IMR-90 (cell line): Measurements from ENCODE around the gene SMIM29. TPM values are rescaled to one million over a fixed set of nuclear protein-coding genes. Genes with fewer than 3 reads are reported as not detected.
A peak's percentile ranks its signal among the peaks of the same experiment; 100 is the strongest.

Experiments used
- ATAC-seq: fragments of 200-7000 bp; cut with Tn5 transposase; 2 replicates; pipeline ENCODE4 v1.9.1; 2020; ENCODE audit warnings: low read depth, mild to moderate bottlenecking, moderate library complexity
- BruUV-seq: library from RNA; stranded (reverse); fragments of 400-500 nt; replicated peaks from 2 replicates; lab custom pipeline; 2021; lab: Mats Ljungman, UMichigan
- CTCF ChIA-PET: fragments of 300-600 bp; formaldehyde crosslinking; extraction: SDS; loops from one replicate; lab custom pipeline; 2021; ENCODE audit warnings: antibody characterized with exemption; lab: Yijun Ruan, JAX
- POLR2A ChIA-PET: fragments of 300-600 bp; sonication (Branson Sonifier 250); formaldehyde crosslinking; loops from one replicate; lab custom pipeline; 2022; ENCODE audit warnings: antibody characterized with exemption; ENCODE audit not compliant: unreplicated experiment; lab: Charles Lee
- DNase-seq: peaks from one replicate; pipeline ENCODE4 v3.0.0; 2013
- H2AFZ ChIP-seq: replicated peaks from 2 replicates; pipeline ENCODE3; 2013; ENCODE audit warnings: low read length, mild to moderate bottlenecking; ENCODE audit not compliant: poor library complexity
- H2AK5ac ChIP-seq: 2 replicates; pipeline ENCODE4 v1.6.1; 2013; ENCODE audit warnings: low read depth, low read length, inconsistent platforms
- H2AK9ac ChIP-seq: replicated peaks from 2 replicates; pipeline ENCODE3; 2013; ENCODE audit warnings: mild to moderate bottlenecking, low read depth, low read length, moderate library complexity; ENCODE audit not compliant: poor library complexity
- H2BK120ac ChIP-seq: 2 replicates; pipeline ENCODE4 v1.6.1; 2013; ENCODE audit warnings: low read depth, low read length, inconsistent platforms
- H2BK15ac ChIP-seq: 3 replicates; pipeline ENCODE4 v1.6.1; 2013; ENCODE audit warnings: low read depth, low read length, inconsistent platforms
- H2BK20ac ChIP-seq: 2 replicates; pipeline ENCODE4 v1.6.1; 2013; ENCODE audit warnings: low read depth, mild to moderate bottlenecking, inconsistent platforms, low read length, moderate library complexity
- H2BK5ac ChIP-seq: 2 replicates; pipeline ENCODE4 v1.6.1; 2013; ENCODE audit warnings: mild to moderate bottlenecking, low read depth, low read length, inconsistent platforms; ENCODE audit not compliant: poor library complexity, severe bottlenecking
- H3K14ac ChIP-seq: replicated peaks from 2 replicates; pipeline ENCODE4 v1.6.1; 2013; ENCODE audit warnings: low read depth, low read length, inconsistent platforms
- H3K18ac ChIP-seq: 2 replicates; pipeline ENCODE4 v1.6.1; 2013; ENCODE audit warnings: low read depth, low read length, control low read depth
- H3K23ac ChIP-seq: 2 replicates; pipeline ENCODE4 v1.6.1; 2013; ENCODE audit warnings: low read depth, low read length, inconsistent platforms
- H3K27ac ChIP-seq: 2 replicates; pipeline ENCODE4 v1.5.1; 2013; ENCODE audit warnings: mild to moderate bottlenecking, control low read depth, low read length; ENCODE audit not compliant: insufficient read depth
- H3K27me3 ChIP-seq: 2 replicates; pipeline ENCODE4 v1.6.1; 2013; ENCODE audit warnings: low read length; ENCODE audit not compliant: control insufficient read depth, insufficient read depth
- H3K36me3 ChIP-seq: 2 replicates; pipeline ENCODE4 v1.6.1; 2013; ENCODE audit warnings: low read length, mixed read lengths; ENCODE audit not compliant: control insufficient read depth, insufficient read depth
- H3K4ac ChIP-seq: 2 replicates; pipeline ENCODE4 v1.6.1; 2013; ENCODE audit warnings: low read depth, low read length, inconsistent platforms
- H3K4me1 ChIP-seq: 2 replicates; pipeline ENCODE4 v1.6.1; 2013; ENCODE audit warnings: low read length, mixed read lengths; ENCODE audit not compliant: control insufficient read depth, insufficient read depth
- H3K4me2 ChIP-seq: 2 replicates; pipeline ENCODE4 v1.6.1; 2013; ENCODE audit warnings: low read depth, mild to moderate bottlenecking, control low read depth, low read length, moderate library complexity
- H3K4me3 ChIP-seq: 2 replicates; pipeline ENCODE4 v1.5.1; 2013; ENCODE audit warnings: low read depth, mild to moderate bottlenecking, control low read depth, low read length, moderate library complexity; ENCODE audit not compliant: insufficient read depth
- H3K56ac ChIP-seq: 2 replicates; pipeline ENCODE4 v1.6.1; 2013; ENCODE audit warnings: low read length, inconsistent platforms; ENCODE audit not compliant: insufficient read depth; ENCODE audit errors: extremely low read depth
- H3K79me1 ChIP-seq, 2 experiments: 2 replicates each; pipeline ENCODE4 v1.6.1; 2013; ENCODE audit warnings: low read length in 2 of 2, inconsistent platforms in 1 of 2, low read depth in 1 of 2
- H3K9ac ChIP-seq: 2 replicates; pipeline ENCODE4 v1.6.1; 2013; ENCODE audit warnings: low read depth, low read length, control low read depth
- H3K9me1 ChIP-seq: 2 replicates; pipeline ENCODE4 v1.6.1; 2013; ENCODE audit warnings: low read length, inconsistent platforms; ENCODE audit not compliant: insufficient read depth
- H3K9me3 ChIP-seq: 2 replicates; pipeline ENCODE4 v1.6.1; 2013; ENCODE audit warnings: low read length; ENCODE audit not compliant: control insufficient read depth, insufficient read depth
- H4K20me1 ChIP-seq: 2 replicates; pipeline ENCODE4 v1.6.1; 2013; ENCODE audit warnings: low read length, inconsistent platforms; ENCODE audit not compliant: insufficient read depth
- H4K5ac ChIP-seq: 2 replicates; pipeline ENCODE4 v1.6.1; 2013; ENCODE audit warnings: mild to moderate bottlenecking, low read depth, low read length, control low read depth
- H4K8ac ChIP-seq, 2 experiments: 2 replicates each; pipeline ENCODE4 v1.6.1; 2013; ENCODE audit warnings: low read depth in 2 of 2, low read length in 2 of 2, control low read depth in 1 of 2, inconsistent platforms in 1 of 2
- H4K91ac ChIP-seq: 2 replicates; pipeline ENCODE4 v1.6.1; 2013; ENCODE audit warnings: low read depth, low read length, inconsistent platforms; ENCODE audit not compliant: insufficient read depth
- BHLHE40 ChIP-seq: fragments of 150-350 bp; IDR thresholded peaks from 2 replicates; pipeline ENCODE4 v1.6.1; 2016; ENCODE audit warnings: mild to moderate bottlenecking, low read depth, low read length
- FOS ChIP-seq: fragments of 150-350 bp; IDR thresholded peaks from 2 replicates; pipeline ENCODE4 v1.6.1; 2016; ENCODE audit warnings: low read depth, low read length
- RAD21 ChIP-seq: IDR thresholded peaks from 2 replicates; pipeline ENCODE4 v1.6.1; 2012; ENCODE audit warnings: low read length, improper control_type of control experiment
- WGBS, 2 experiments: methylation state at CpG; one replicate each; pipeline versions ENCODE4 v1.1.5 to v1.1.7; 2013; ENCODE audit warnings: missing lambda C conversion rate in 2 of 2; ENCODE audit not compliant: insufficient read length in 1 of 2; ENCODE audit errors: extremely low coverage in 2 of 2; 5-methylcytosine and 5-hydroxymethylcytosine counted together
- dilution Hi-C: fragments of 300-500 bp; cut with HindIII; formaldehyde crosslinking; loops from one replicate; pipeline ENCODE4 v1.14.3; 2018; ENCODE audit warnings: low sequenced_read_pairs; ENCODE audit not compliant: unreplicated experiment
- in situ Hi-C: fragments of 300-500 bp; cut with MboI; formaldehyde crosslinking; loops from 3 replicates; pipeline ENCODE4 v1.14.3; 2019; ENCODE audit warnings: low sequenced_read_pairs, inconsistent platforms, mixed read lengths
- intact Hi-C: fragments of 100-400 bp; cut with micrococcal nuclease; formaldehyde crosslinking; loops from 2 replicates; pipeline ENCODE4 v1.10.0; 2022
- polyA plus RNA-seq, 3 experiments: library from polyadenylated mRNA; depleted of rRNA; stranded (reverse); fragments of >200 nt; gene quantifications; 2 replicates each; pipeline ENCODE4 v1.2.3, GENCODE V29; 2012; ENCODE audit warnings: low replicate concordance in 1 of 3
- total RNA-seq: library from RNA; depleted of rRNA; stranded (reverse); fragments of >200 nt; gene quantifications from 2 replicates; pipeline ENCODE4 v1.2.3, GENCODE V29; 2012

The SMIM29 gene
- total and polyA plus RNA-seq, 2 of the 4 experiments (the other 2 are of a cell fraction): 8.4 to 28.9 TPM

- peak; percentile 2; the same call in 1 of the 2 replicates for TF ChIP-seq BHLHE40
- no peak for TF ChIP-seq RAD21
- TF ChIP-seq FOS: peak; percentile 90
- in situ Hi-C loops: loop anchor here (10.0 kb wide), 1 partner anchor 362 kb away; no protein-coding TSS in a partner anchor
- ChIA-PET POLR2A (interaction anchor here (0.6 to 0.9 kb wide), 3 partner anchors 19 to 549 kb away, joined by 3 read pairs; partner anchors contain the start of gene BLTP3A), CTCF (interaction anchor here (1.0 to 1.8 kb wide), 4 partner anchors 41 to 171 kb away, joined by 4 to 8 read pairs (median 6); no protein-coding TSS in a partner anchor)
- H2AK5ac ChIP-seq: peak overlapping the region; percentile 99
- BruUV-seq: no TSS peak
- H3K18ac ChIP-seq: peak overlapping the region; percentile 55
- peak overlapping the region; percentile 88 for H3K56ac ChIP-seq
- no peaks in the 10 kb centered on the region for H3K27me3 ChIP-seq
- no peaks in the 10 kb centered on the region for H3K9me3 ChIP-seq
- H3K4me3 ChIP-seq: no peak overlapping the region
- peak overlapping the region; percentile 96 for H2BK120ac ChIP-seq
- peak overlapping the region; percentile 97 for H4K8ac ChIP-seq
- peak overlapping the region; percentile 92 for H3K27ac ChIP-seq
- H3K9me1 ChIP-seq: peaks cover 25% of the 10 kb centered on the region
- H3K4ac ChIP-seq: peak overlapping the region; percentile 82
- peak overlapping the region; percentile 46; the same call in 1 of the 2 replicates for H3K9ac ChIP-seq
- WGBS, 2 experiments: no CpG with 5 or more reads among the region's 5 CpGs
- H3K4me1 ChIP-seq: peaks cover 34% of the 10 kb centered on the region
- peak overlapping the region; percentile 94 for H3K23ac ChIP-seq
- peak; percentile 77 for DNase-seq
- intact Hi-C loops: no loop called here
- H4K5ac ChIP-seq: peak overlapping the region; percentile 69
- peaks cover 27% of the 10 kb centered on the region for H3K36me3 ChIP-seq
- H3K4me2 ChIP-seq: no peak overlapping the region
- H2AK9ac ChIP-seq: peak overlapping the region; percentile 93
- peak overlapping the region; percentile 96 for H4K91ac ChIP-seq
- peak; percentile 0 for ATAC-seq
- peaks cover 33% of the 10 kb centered on the region for H4K20me1 ChIP-seq
- H2BK20ac ChIP-seq: peak overlapping the region; percentile 95
- peak overlapping the region; percentile 83 for H2BK15ac ChIP-seq
- dilution Hi-C loops: no loop called here
- H2AFZ ChIP-seq: peak overlapping the region; percentile 64
- peak overlapping the region; percentile 99 for H2BK5ac ChIP-seq
- peaks cover 14 to 68% of the 10 kb centered on the region in 2 experiments for H3K79me1 ChIP-seq
- peak overlapping the region; percentile 92 for H3K14ac ChIP-seq
Observed at GRCh38 chr6:34243131-34243771, 5.6 kb downstream of the SMIM29 start.
